B cell (primary cell): Measurements from ENCODE around the gene IL4. TPM values are rescaled to one million over a fixed set of nuclear protein-coding genes. Genes with fewer than 3 reads are reported as not detected.

Source experiments
- ATAC-seq: fragments of 200-7000 bp; cut with Tn5 transposase; one replicate; pipeline ENCODE4 v1.10.0; 2021; ENCODE audit warnings: low read depth, mild to moderate bottlenecking, moderate number of reproducible peaks, moderate library complexity
- CTCF ChIA-PET: fragments of 350-600 bp; sonication (Branson Sonifier 250); formaldehyde crosslinking; loops from one replicate; lab custom pipeline; 2021; ENCODE audit warnings: antibody characterized with exemption, inconsistent platforms; lab: Charles Lee
- POLR2A ChIA-PET: fragments of 350-600 bp; sonication (Branson Sonifier 250); formaldehyde crosslinking; loops from one replicate; lab custom pipeline; 2021; ENCODE audit warnings: antibody characterized with exemption; lab: Charles Lee
- DNase-seq: peaks from one replicate; pipeline ENCODE4 v3.0.0; 2013
- H2AFZ ChIP-seq: 2 replicates; pipeline ENCODE4 v1.6.1; 2012; ENCODE audit warnings: mild to moderate bottlenecking, low read depth, low read length; ENCODE audit not compliant: insufficient read depth, poor library complexity, severe bottlenecking
- H3K27ac ChIP-seq, 2 donors: 1 replicate in 1 of 2; 2 replicates in 1 of 2; pipeline ENCODE4 v1.5.1; 2012 to 2013; ENCODE audit warnings: low read length in 2 of 2, mild to moderate bottlenecking in 2 of 2, moderate library complexity in 1 of 2
- H3K27me3 ChIP-seq, 4 experiments: fragments of 200-600 bp in 1 of 4; sonication (generic) in 1 of 4; replicated peaks in 1 of 4; 1 replicate in 2 of 4; 2 replicates in 2 of 4; pipeline versions ENCODE4 v1.6.1 to v1.7.0; 2013 to 2016; ENCODE audit warnings: low read length in 3 of 4, mild to moderate bottlenecking in 2 of 4, mixed read lengths in 1 of 4, moderate library complexity in 1 of 4; ENCODE audit not compliant: insufficient read depth in 4 of 4, control insufficient read depth in 3 of 4; ENCODE audit errors: control extremely low read depth in 1 of 4
- H3K36me3 ChIP-seq, 2 experiments: replicated peaks in 1 of 2; 1 replicate in 1 of 2; 2 replicates in 1 of 2; pipeline versions ENCODE4 v1.6.1 to v1.7.1; 2013; ENCODE audit warnings: low read length in 1 of 2; ENCODE audit not compliant: insufficient read depth in 2 of 2, control insufficient read depth in 1 of 2; ENCODE audit errors: control extremely low read depth in 1 of 2, extremely low read depth in 1 of 2
- H3K4me1 ChIP-seq, 2 donors: fragments of 200-600 bp in 1 of 2; sonication (generic) in 1 of 2; 1 replicate in 1 of 2; 2 replicates in 1 of 2; pipeline versions ENCODE4 v1.5.1 to v1.6.1; 2013 to 2017; ENCODE audit warnings: low read length in 2 of 2; ENCODE audit not compliant: control insufficient read depth in 2 of 2, insufficient read depth in 2 of 2
- H3K4me2 ChIP-seq: replicated peaks from 2 replicates; pipeline ENCODE3; 2012; ENCODE audit warnings: mild to moderate bottlenecking, low read depth, low read length; ENCODE audit not compliant: poor library complexity, severe bottlenecking
- H3K4me3 ChIP-seq, 5 experiments: fragments of 200-600 bp in 1 of 5; sonication (generic) in 1 of 5; 1 replicate in 3 of 5; 2 replicates in 2 of 5; pipeline versions ENCODE4 v1.5.1 to v1.7.0; 2011 to 2016; ENCODE audit warnings: low read length in 4 of 5, mild to moderate bottlenecking in 4 of 5, low read depth in 2 of 5, control low read depth in 1 of 5, moderate library complexity in 1 of 5; ENCODE audit not compliant: insufficient read depth in 1 of 5; ENCODE audit errors: control extremely low read depth in 1 of 5, extremely low read depth in 1 of 5
- H3K79me2 ChIP-seq: fragments of 200-600 bp; sonication (generic); one replicate; pipeline ENCODE4 v1.6.0; 2016; ENCODE audit warnings: low read length; ENCODE audit not compliant: control insufficient read depth, insufficient read depth
- H3K9ac ChIP-seq: fragments of 200-600 bp; sonication (generic); 2 replicates; pipeline ENCODE4 v1.6.1; 2017; ENCODE audit warnings: mild to moderate bottlenecking, low read length, moderate library complexity
- H3K9me3 ChIP-seq, 3 donors: one replicate each; pipeline versions ENCODE4 v1.6.1 to v1.7.1; 2013; ENCODE audit warnings: low read length in 2 of 3; ENCODE audit not compliant: control insufficient read depth in 2 of 3, insufficient read depth in 1 of 3; ENCODE audit errors: control extremely low read depth in 1 of 3
- H4K20me1 ChIP-seq: 2 replicates; pipeline ENCODE4 v1.6.0; 2012; ENCODE audit warnings: mild to moderate bottlenecking, low read length; ENCODE audit not compliant: insufficient read depth, control insufficient read depth, poor library complexity, severe bottlenecking
- H3K27ac Mint-ChIP-seq: one replicate; pipeline ENCODE4 v1.8.0; 2021; ENCODE audit warnings: mixed read lengths
- H3K27me3 Mint-ChIP-seq: one replicate; pipeline ENCODE4 v1.8.0; 2021; ENCODE audit warnings: mixed read lengths
- H3K4me1 Mint-ChIP-seq: one replicate; pipeline ENCODE4 v1.8.0; 2021; ENCODE audit warnings: mixed read lengths
- H3K4me3 Mint-ChIP-seq: one replicate; pipeline ENCODE4 v1.8.0; 2021; ENCODE audit warnings: mixed read lengths
- H3K9me3 Mint-ChIP-seq: one replicate; pipeline ENCODE4 v1.8.0; 2022; ENCODE audit warnings: mixed read lengths; ENCODE audit not compliant: insufficient read depth
- EZH2 ChIP-seq: IDR thresholded peaks from 2 replicates; pipeline ENCODE4 v1.6.1; 2012; ENCODE audit warnings: borderline replicate concordance, low read depth, mild to moderate bottlenecking, moderate library complexity, low read length; ENCODE audit not compliant: insufficient read depth, poor library complexity, severe bottlenecking
- WGBS: methylation state at CpG from one replicate; pipeline ENCODE4 v1.1.5; 2013; ENCODE audit warnings: missing lambda C conversion rate; ENCODE audit not compliant: insufficient coverage; 5-methylcytosine and 5-hydroxymethylcytosine counted together
- intact Hi-C: fragments of 100-400 bp; cut with micrococcal nuclease; formaldehyde crosslinking; loops from one replicate; pipeline ENCODE4 v1.10.0; 2022
- polyA plus RNA-seq: library from polyadenylated mRNA; depleted of rRNA; stranded (reverse); fragments of >200 nt; gene quantifications from 2 replicates; pipeline ENCODE4 v1.2.3, GENCODE V29; 2012
- total RNA-seq, 2 donors: library from RNA; stranded (reverse); fragments of 120-200 nt in 1 of 2; gene quantifications; 1 replicate in 1 of 2; 2 replicates in 1 of 2; pipeline versions ENCODE4 v1.2.3 to v1.2.4, GENCODE V29; 2013 to 2022
- TF ChIP-seq, protein P1 (sequence below): fragments of 200-600 bp; IDR thresholded peaks from one replicate; pipeline ENCODE4 v1.8.0; 2022; ENCODE audit warnings: antibody characterized with exemption, mild to moderate bottlenecking

Gene IL4
- total and polyA plus RNA-seq, 2 donors (not counting 1 experiment from before 2014, with no cell fraction given), result not detected

DNA sequence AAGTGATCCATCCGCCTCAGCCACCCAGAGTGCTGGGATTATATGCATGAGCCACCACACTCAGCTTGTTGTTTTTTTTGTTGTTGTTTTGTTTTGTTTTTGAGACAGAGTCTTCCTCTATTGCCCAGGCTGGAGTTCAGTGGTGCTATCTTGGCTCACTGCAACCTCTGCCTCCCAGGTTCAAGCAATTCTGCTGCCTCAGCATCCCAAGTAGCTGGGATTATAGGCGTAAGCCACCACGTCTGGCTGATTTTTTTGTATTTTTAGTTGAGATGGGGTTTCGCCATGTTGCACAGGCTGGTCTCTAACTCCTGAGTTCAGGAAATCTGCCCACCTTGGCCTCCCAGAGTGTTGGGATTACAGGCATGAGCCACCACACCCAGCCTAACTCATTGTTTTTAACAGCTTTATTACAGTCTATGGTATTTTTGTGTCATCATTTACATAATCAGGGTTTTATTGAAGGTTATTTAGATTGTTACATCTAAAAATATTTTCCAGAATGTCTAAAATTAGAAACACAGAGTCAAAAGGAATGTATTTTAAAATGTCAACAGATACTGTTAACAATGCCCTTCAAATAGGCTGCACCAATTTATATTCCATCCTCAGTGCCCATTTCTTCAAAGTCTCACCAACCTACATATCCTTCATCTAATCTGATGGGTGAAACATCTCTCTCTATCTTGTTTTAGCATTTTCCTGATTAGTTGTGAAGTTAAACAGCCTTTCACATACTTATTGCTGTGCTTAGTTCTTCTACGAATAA, 44.9 kb downstream of the IL4 start:
- no peak overlapping the region for H3K27ac Mint-ChIP-seq
- Histone ChIP-seq H3K4me1 (no peaks in the 10 kb centered on the region), H3K4me3 (no peak overlapping the region), H3K4me2 (no peak overlapping the region), H2AFZ (no peak overlapping the region), H3K36me3 (peaks cover 0 to 1% of the 10 kb centered on the region in 2 experiments), H3K79me2 (no peaks in the 10 kb centered on the region), H3K27me3 (no peaks in the 10 kb centered on the region), H3K9ac (no peak overlapping the region), H3K9me3 (no peaks in the 10 kb centered on the region), H4K20me1 (no peaks in the 10 kb centered on the region), H3K27ac (no peak overlapping the region)
- H3K27me3 Mint-ChIP-seq, result no peaks in the 10 kb centered on the region
- ChIA-PET CTCF (interaction anchor here (0.9 to 1.6 kb wide), 2 partner anchors 11 to 332 kb away, joined by 3 to 6 read pairs; no protein-coding TSS in a partner anchor), POLR2A (no interaction called here)
- no peaks in the 10 kb centered on the region for H3K4me1 Mint-ChIP-seq
- ATAC-seq, result no peak
- no peaks in the 10 kb centered on the region for H3K9me3 Mint-ChIP-seq
- DNase-seq, result no peak
- intact Hi-C loops, result no loop called here
- WGBS, result 95% methylated on average over 3 of the region's 5 CpGs
- H3K4me3 Mint-ChIP-seq, result no peak overlapping the region
- TF ChIP-seq EZH2, result no peak
- TF ChIP-seq, protein P1, sequence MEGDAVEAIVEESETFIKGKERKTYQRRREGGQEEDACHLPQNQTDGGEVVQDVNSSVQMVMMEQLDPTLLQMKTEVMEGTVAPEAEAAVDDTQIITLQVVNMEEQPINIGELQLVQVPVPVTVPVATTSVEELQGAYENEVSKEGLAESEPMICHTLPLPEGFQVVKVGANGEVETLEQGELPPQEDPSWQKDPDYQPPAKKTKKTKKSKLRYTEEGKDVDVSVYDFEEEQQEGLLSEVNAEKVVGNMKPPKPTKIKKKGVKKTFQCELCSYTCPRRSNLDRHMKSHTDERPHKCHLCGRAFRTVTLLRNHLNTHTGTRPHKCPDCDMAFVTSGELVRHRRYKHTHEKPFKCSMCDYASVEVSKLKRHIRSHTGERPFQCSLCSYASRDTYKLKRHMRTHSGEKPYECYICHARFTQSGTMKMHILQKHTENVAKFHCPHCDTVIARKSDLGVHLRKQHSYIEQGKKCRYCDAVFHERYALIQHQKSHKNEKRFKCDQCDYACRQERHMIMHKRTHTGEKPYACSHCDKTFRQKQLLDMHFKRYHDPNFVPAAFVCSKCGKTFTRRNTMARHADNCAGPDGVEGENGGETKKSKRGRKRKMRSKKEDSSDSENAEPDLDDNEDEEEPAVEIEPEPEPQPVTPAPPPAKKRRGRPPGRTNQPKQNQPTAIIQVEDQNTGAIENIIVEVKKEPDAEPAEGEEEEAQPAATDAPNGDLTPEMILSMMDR, result no peak

GRCh38 chr5:132725745-132726144, 52.0 kb downstream of the IL4 start:
- no peaks in the 10 kb centered on the region for H4K20me1 ChIP-seq
- H3K4me1 ChIP-seq, result no peaks in the 10 kb centered on the region
- TF ChIP-seq, protein P1, result no peak
- no peak for TF ChIP-seq EZH2
- no peak for DNase-seq
- no peak overlapping the region for H3K27ac ChIP-seq
- no CpG with 5 or more reads among the region's 2 CpGs for WGBS
- H3K36me3 ChIP-seq, result no peaks in the 10 kb centered on the region
- H3K27me3 Mint-ChIP-seq, result no peaks in the 10 kb centered on the region
- H3K27ac Mint-ChIP-seq, result no peak overlapping the region
- H3K27me3 ChIP-seq, result no peaks in the 10 kb centered on the region
- no peaks in the 10 kb centered on the region for H3K9me3 ChIP-seq
- ChIA-PET POLR2A (no interaction called here), CTCF (interaction anchor here (1.1 to 1.2 kb wide), 2 partner anchors 9 to 10 kb away, joined by 4 read pairs; no protein-coding TSS in a partner anchor)
- H3K4me1 Mint-ChIP-seq, result no peaks in the 10 kb centered on the region
- no peak overlapping the region for H3K9ac ChIP-seq
- no peak overlapping the region for H2AFZ ChIP-seq
- no peak for ATAC-seq
- H3K4me3 Mint-ChIP-seq, result no peak overlapping the region
- H3K4me2 ChIP-seq, result no peak overlapping the region
- no peaks in the 10 kb centered on the region for H3K9me3 Mint-ChIP-seq
- intact Hi-C loops, result no loop called here
- no peak overlapping the region for H3K4me3 ChIP-seq
- no peaks in the 10 kb centered on the region for H3K79me2 ChIP-seq
